ENCODE results near the gene LHFPL3.

GRCh38 chr7:104686286-104686685 lies 357.9 kb downstream of the LHFPL3 start:
- no peak for TF ChIP-seq SP1 (IDR thresholded peaks at IDR 0.05)
- no peak for TF ChIP-seq SUZ12 (IDR thresholded peaks at IDR 0.05)
- TF ChIP-seq NFRKB (IDR thresholded peaks at IDR 0.05) = no peak

Measured in HEK293T (cell line).